CD14-positive monocyte (primary cell): ENCODE measurements around the gene RHCG. TPM values are rescaled to one million over a fixed set of nuclear protein-coding genes. Genes with fewer than 3 reads are reported as not detected.

ENCODE experiments used
- DNase-seq, 3 donors: peaks; one replicate each; pipeline ENCODE4 v3.0.0-alpha.2; 2011 to 2022
- H2AFZ ChIP-seq: 2 replicates; pipeline ENCODE4 v1.6.0; 2012; ENCODE audit warnings: mild to moderate bottlenecking, low read depth, low read length, inconsistent platforms; ENCODE audit not compliant: insufficient read depth, poor library complexity, severe bottlenecking
- H3K27ac ChIP-seq, 2 donors: 1 replicate in 1 of 2; 2 replicates in 1 of 2; pipeline ENCODE4 v1.5.1; 2012 to 2013; ENCODE audit warnings: low read length in 2 of 2, control low read depth in 1 of 2, inconsistent platforms in 1 of 2, low read depth in 1 of 2, mild to moderate bottlenecking in 1 of 2
- H3K27me3 ChIP-seq, 2 donors: one replicate each; pipeline versions ENCODE4 v1.6.0 to v1.6.1; 2011 to 2013; ENCODE audit warnings: low read length in 2 of 2; ENCODE audit not compliant: control insufficient read depth in 2 of 2, insufficient read depth in 2 of 2
- H3K36me3 ChIP-seq, 2 donors: replicated peaks in 1 of 2; 1 replicate in 1 of 2; 2 replicates in 1 of 2; pipeline versions ENCODE4 v1.5.1 to v1.6.1; 2012 to 2013; ENCODE audit warnings: low read length in 2 of 2, control low read depth in 1 of 2, inconsistent platforms in 1 of 2, mild to moderate bottlenecking in 1 of 2; ENCODE audit not compliant: insufficient read depth in 2 of 2, control insufficient read depth in 1 of 2
- H3K4me1 ChIP-seq, 2 donors: 1 replicate in 1 of 2; 2 replicates in 1 of 2; pipeline versions ENCODE4 v1.5.1 to v1.6.1; 2012 to 2013; ENCODE audit warnings: low read length in 2 of 2, control low read depth in 1 of 2, inconsistent platforms in 1 of 2, mild to moderate bottlenecking in 1 of 2, moderate library complexity in 1 of 2; ENCODE audit not compliant: insufficient read depth in 2 of 2, control insufficient read depth in 1 of 2
- H3K4me2 ChIP-seq: replicated peaks from 2 replicates; pipeline ENCODE3; 2012; ENCODE audit warnings: low read length, moderate library complexity, mild to moderate bottlenecking; ENCODE audit not compliant: poor library complexity, severe bottlenecking; ENCODE audit errors: extremely low read depth
- H3K4me3 ChIP-seq, 3 experiments: fragments of 200-600 bp in 1 of 3; sonication (generic) in 1 of 3; replicated peaks in 1 of 3; 1 replicate in 2 of 3; 2 replicates in 1 of 3; pipeline ENCODE4 v1.5.1; 2011 to 2013; ENCODE audit warnings: low read length in 3 of 3, mild to moderate bottlenecking in 3 of 3, control low read depth in 2 of 3, low read depth in 2 of 3, inconsistent platforms in 1 of 3, moderate library complexity in 1 of 3
- H3K79me2 ChIP-seq: 2 replicates; pipeline ENCODE4 v1.6.0; 2012; ENCODE audit warnings: mild to moderate bottlenecking, control low read depth, inconsistent platforms, low read length, moderate library complexity; ENCODE audit not compliant: insufficient read depth
- H3K9ac ChIP-seq: 2 replicates; pipeline ENCODE4 v1.6.0; 2017; ENCODE audit warnings: low read length, mild to moderate bottlenecking; ENCODE audit not compliant: insufficient read depth, poor library complexity, severe bottlenecking
- H3K9me3 ChIP-seq, 2 donors: replicated peaks in 1 of 2; 1 replicate in 1 of 2; 2 replicates in 1 of 2; pipeline versions ENCODE4 v1.5.1 to v1.6.1; 2012 to 2013; ENCODE audit warnings: low read length in 2 of 2, control low read depth in 1 of 2; ENCODE audit not compliant: control insufficient read depth in 1 of 2, insufficient read depth in 1 of 2
- H4K20me1 ChIP-seq: 2 replicates; pipeline ENCODE4 v1.6.0; 2012; ENCODE audit warnings: mild to moderate bottlenecking, low read length, control low read depth, moderate library complexity; ENCODE audit not compliant: insufficient read depth
- H3K27ac Mint-ChIP-seq, 7 donors: one replicate each; pipeline ENCODE4 v1.8.0; 2020; ENCODE audit warnings: mild to moderate bottlenecking in 7 of 7, mixed read lengths in 7 of 7, moderate library complexity in 6 of 7, inconsistent platforms in 2 of 7
- H3K27me3 Mint-ChIP-seq, 3 donors: one replicate each; pipeline ENCODE4 v1.8.0; 2021 to 2022; ENCODE audit warnings: low read depth in 3 of 3, mild to moderate bottlenecking in 3 of 3, mixed read lengths in 3 of 3, moderate library complexity in 3 of 3, inconsistent platforms in 1 of 3
- H3K36me3 Mint-ChIP-seq, 2 donors: one replicate each; pipeline ENCODE4 v1.8.0; 2020; ENCODE audit warnings: mixed read lengths in 2 of 2, inconsistent platforms in 1 of 2, mild to moderate bottlenecking in 1 of 2
- H3K4me1 Mint-ChIP-seq: one replicate; pipeline ENCODE4 v1.8.0; 2020; ENCODE audit warnings: mild to moderate bottlenecking, mixed read lengths
- H3K4me3 Mint-ChIP-seq, 2 donors: one replicate each; pipeline ENCODE4 v1.8.0; 2020; ENCODE audit warnings: mild to moderate bottlenecking in 2 of 2, mixed read lengths in 2 of 2, moderate library complexity in 1 of 2
- H3K9me3 Mint-ChIP-seq, 7 donors: one replicate each; pipeline ENCODE4 v1.8.0; 2020 to 2022; ENCODE audit warnings: mixed read lengths in 7 of 7, mild to moderate bottlenecking in 6 of 7, moderate library complexity in 6 of 7, inconsistent platforms in 2 of 7
- CTCF ChIP-seq: fragments of 200-600 bp; IDR thresholded peaks from one replicate; pipeline ENCODE4 v1.8.0; 2022; ENCODE audit warnings: antibody characterized with exemption, mild to moderate bottlenecking
- WGBS: methylation state at CpG from one replicate; pipeline ENCODE4 v1.1.5; 2013; ENCODE audit warnings: missing lambda C conversion rate; ENCODE audit not compliant: insufficient coverage; 5-methylcytosine and 5-hydroxymethylcytosine counted together
- intact Hi-C, 2 donors: fragments of 100-400 bp; cut with micrococcal nuclease; formaldehyde crosslinking; loops; one replicate each; pipeline versions ENCODE4 v1.15.0 to v1.15.1; 2023
- polyA plus RNA-seq, 3 donors: library from polyadenylated mRNA; depleted of rRNA in 1 of 3; unstranded in 2 of 3; stranded (reverse) in 1 of 3; fragments of 300-500 nt in 2 of 3; fragments of >200 nt in 1 of 3; fragmentation: Illumina TruSeq in 2 of 3; gene quantifications; 1 replicate in 2 of 3; 2 replicates in 1 of 3; pipeline ENCODE4 v1.2.3, GENCODE V29; 2012 to 2021

The RHCG gene
- polyA plus RNA-seq, 3 donors = not detected

GRCh38 chr15:89483079-89483478 is 13.3 kb downstream of the RHCG start:
- Mint-ChIP-seq H3K36me3 (no peaks in the 10 kb centered on the region), H3K4me1 (peaks cover 8% of the 10 kb centered on the region), H3K4me3 (no peak overlapping the region), H3K27me3 (peaks cover 17 to 38% (median 27%) of the 10 kb centered on the region in 3 donors), H3K27ac (no peak overlapping the region), H3K9me3 (peaks cover 0 to 3% (median 1%) of the 10 kb centered on the region in 7 donors)
- Histone ChIP-seq H3K9ac (no peak overlapping the region), H3K4me2 (no peak overlapping the region), H3K79me2 (no peaks in the 10 kb centered on the region), H3K9me3 (no peaks in the 10 kb centered on the region), H3K4me3 (no peak overlapping the region), H3K27ac (no peak overlapping the region), H3K27me3 (peaks cover 0 to 14% of the 10 kb centered on the region in 2 donors), H3K4me1 (peaks cover 4 to 9% of the 10 kb centered on the region in 2 donors), H2AFZ (no peak overlapping the region), H3K36me3 (no peaks in the 10 kb centered on the region), H4K20me1 (no peaks in the 10 kb centered on the region)
- intact Hi-C loops = no loop called here
- DNase-seq = no peak
- TF ChIP-seq CTCF = no peak
- WGBS = 81% methylated on average over 6 of the region's 6 CpGs

GRCh38 chr15:89482139-89482538 is 14.2 kb downstream of the RHCG start:
- intact Hi-C loops = no loop called here

More at GRCh38 chr15:89482139-89482538, 14.2 kb downstream of the RHCG start:
- Mint-ChIP-seq H3K27ac (no peak overlapping the region), H3K4me1 (peaks cover 8% of the 10 kb centered on the region), H3K36me3 (no peaks in the 10 kb centered on the region), H3K9me3 (peaks cover 0 to 3% (median 1%) of the 10 kb centered on the region in 7 donors), H3K4me3 (no peak overlapping the region), H3K27me3 (peaks cover 17 to 31% (median 25%) of the 10 kb centered on the region in 3 donors)
- Histone ChIP-seq H2AFZ (no peak overlapping the region), H3K36me3 (no peaks in the 10 kb centered on the region), H3K27ac (no peak overlapping the region), H3K4me3 (no peak overlapping the region), H3K4me1 (peaks cover 4 to 9% of the 10 kb centered on the region in 2 donors), H3K27me3 (peaks cover 0 to 9% of the 10 kb centered on the region in 2 donors), H3K4me2 (no peak overlapping the region), H4K20me1 (no peaks in the 10 kb centered on the region), H3K79me2 (no peaks in the 10 kb centered on the region), H3K9me3 (no peaks in the 10 kb centered on the region), H3K9ac (no peak overlapping the region)
- 95% methylated on average over 4 of the region's 5 CpGs for WGBS
- no peak for TF ChIP-seq CTCF
- no peak for DNase-seq
